Esophagus muscularis mucosa (tissue), 2 donors: ENCODE measurements around the gene INPP4B.

Source experiments
- EP300 ChIP-seq: sonication (generic); formaldehyde crosslinking; IDR thresholded peaks from one replicate; pipeline ENCODE4 v1.6.1; 2017; ENCODE audit warnings: antibody characterized with exemption
- POLR2A ChIP-seq: fragments of 450-650 bp; IDR thresholded peaks from one replicate; pipeline ENCODE4 v1.6.1; 2017; ENCODE audit warnings: antibody characterized with exemption, moderate library complexity, mild to moderate bottlenecking, low read depth

DNA sequence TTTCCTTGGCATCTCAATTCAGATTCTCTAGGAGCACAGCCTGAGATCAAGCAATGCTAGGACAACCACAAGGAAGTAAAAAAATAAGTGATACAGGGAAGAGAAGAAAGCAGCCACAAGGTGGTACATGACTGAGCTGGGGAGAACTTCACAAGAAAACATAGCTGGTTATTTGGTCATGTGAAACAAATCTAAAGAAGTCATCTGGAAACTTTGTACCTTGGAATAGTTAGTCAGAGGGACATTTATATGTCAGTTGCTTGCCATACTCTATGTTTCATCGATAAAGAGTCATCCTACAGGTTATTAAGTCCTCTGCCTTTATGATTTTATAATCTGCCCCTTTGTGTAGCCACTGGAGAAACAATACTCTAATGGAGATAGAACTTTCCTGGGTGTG, 634.7 kb downstream of the INPP4B start:
- TF ChIP-seq POLR2A, result no peak
- TF ChIP-seq EP300, result no peak
